Esophagus (tissue), 2 donors: ENCODE measurements around the gene PHOX2A. TPM values are rescaled to one million over a fixed set of nuclear protein-coding genes. Genes with fewer than 3 reads are reported as not detected.
"Not testable (repeated sequence)": the region's sequence is repeated elsewhere in the genome, so short reads cannot be mapped to it uniquely, and the experiment has no call there.

ENCODE experiments used
- H3K27ac ChIP-seq, 2 donors: one replicate each; pipeline ENCODE4 v1.5.1; 2013; ENCODE audit warnings: low read depth in 2 of 2, mild to moderate bottlenecking in 2 of 2, inconsistent platforms in 1 of 2, low read length in 1 of 2, moderate library complexity in 1 of 2
- H3K27me3 ChIP-seq, 2 donors: one replicate each; pipeline ENCODE4 v1.6.1; 2013; ENCODE audit warnings: low read length in 2 of 2, control low read depth in 1 of 2, mild to moderate bottlenecking in 1 of 2; ENCODE audit not compliant: insufficient read depth in 2 of 2, control insufficient read depth in 1 of 2
- H3K36me3 ChIP-seq, 2 donors: one replicate each; pipeline ENCODE4 v1.6.1; 2013; ENCODE audit warnings: low read length in 1 of 2; ENCODE audit not compliant: control insufficient read depth in 2 of 2, insufficient read depth in 2 of 2
- H3K4me1 ChIP-seq, 2 donors: one replicate each; pipeline ENCODE4 v1.6.1; 2013; ENCODE audit warnings: low read length in 1 of 2; ENCODE audit not compliant: control insufficient read depth in 2 of 2, insufficient read depth in 2 of 2
- H3K4me3 ChIP-seq, 2 donors: one replicate each; pipeline ENCODE4 v1.5.1; 2013; ENCODE audit warnings: low read length in 2 of 2, mild to moderate bottlenecking in 2 of 2, low read depth in 1 of 2, moderate library complexity in 1 of 2
- H3K9me3 ChIP-seq, 2 donors: one replicate each; pipeline ENCODE4 v1.6.1; 2013; ENCODE audit warnings: mild to moderate bottlenecking in 2 of 2, low read depth in 1 of 2, low read length in 1 of 2, moderate library complexity in 1 of 2; ENCODE audit not compliant: control insufficient read depth in 2 of 2, insufficient read depth in 1 of 2
- WGBS, 2 donors: extraction: QIAGEN DNeasy Blood & Tissue Kit; methylation state at CpG; one replicate each; pipeline ENCODE4 v1.1.7; 2013; 5-methylcytosine and 5-hydroxymethylcytosine counted together
- polyA plus RNA-seq, 2 donors: library from polyadenylated mRNA; stranded (reverse); fragments of 200-250 nt; gene quantifications; one replicate each; pipeline ENCODE4 v1.2.3, GENCODE V29; 2013
- donor health status: healthy with polysubstance abuse.
- donor health status: Bipolar disorder and iron deficiency.

PHOX2A gene
- polyA plus RNA-seq: not detected

- Histone ChIP-seq H3K4me1 (peaks cover 3 to 12% of the 10 kb centered on the region in 2 donors), H3K4me3 (peak within 1 kb of the TSS in 1 of 2 donors; percentile 5), H3K36me3 (no peaks in the 10 kb centered on the region), H3K27ac (no peak within 1 kb of the TSS), H3K27me3 (peaks cover 0 to 17% of the 10 kb centered on the region in 2 donors), H3K9me3 (no peaks in the 10 kb centered on the region)
- WGBS, 2 donors: 3 to 6% methylated on average over 30 to 37 of the region's 37 CpGs
Observed at GRCh38 chr11:72244060-72244360, at the start of gene PHOX2A. TSS of gene PHOX2A (minus strand) at chr11:72244176. CDS start at chr11:72244004, 172 bp downstream.

- WGBS, 2 donors: 96 to 98% methylated on average over 14 of the region's 14 CpGs
- Histone ChIP-seq H3K27me3 (no peaks in the 10 kb centered on the region), H3K4me3 (no peak overlapping the region), H3K36me3 (peaks cover 14 to 32% of the 10 kb centered on the region in 2 donors), H3K9me3 (no peaks in the 10 kb centered on the region), H3K4me1 (no peaks in the 10 kb centered on the region), H3K27ac (no peak overlapping the region)
Observed at GRCh38 chr11:72293391-72293790, 49.4 kb upstream of the PHOX2A start.

GRCh38 chr11:72292106-72292785 is 48.3 kb upstream of the PHOX2A start:
- no peaks in the 10 kb centered on the region for H3K9me3 ChIP-seq
- H3K27ac ChIP-seq: no peak overlapping the region
- H3K36me3 ChIP-seq: peaks cover 12 to 25% of the 10 kb centered on the region in 2 donors
- no peaks in the 10 kb centered on the region for H3K4me1 ChIP-seq
- no peak overlapping the region for H3K4me3 ChIP-seq
- 77 to 79% methylated on average over 8 of the region's 8 CpGs for WGBS, 2 donors
- H3K27me3 ChIP-seq: no peaks in the 10 kb centered on the region

GRCh38 chr11:72290741-72291140 is 46.8 kb upstream of the PHOX2A start:
- 68 to 72% methylated on average over 6 of the region's 6 CpGs for WGBS, 2 donors

GRCh38 chr11:72287293-72287692 is 43.3 kb upstream of the PHOX2A start:
- 83 to 85% methylated on average over 2 of the region's 2 CpGs for WGBS, 2 donors
- Histone ChIP-seq H3K27me3 (no peaks in the 10 kb centered on the region), H3K27ac (no peak overlapping the region), H3K4me3 (no peak overlapping the region), H3K9me3 (no peaks in the 10 kb centered on the region), H3K36me3 (no peaks in the 10 kb centered on the region), H3K4me1 (no peaks in the 10 kb centered on the region)

More at GRCh38 chr11:72290741-72291140, 46.8 kb upstream of the PHOX2A start:
- H3K9me3 ChIP-seq, H3K4me1 ChIP-seq, H3K27ac ChIP-seq, H3K27me3 ChIP-seq, H3K4me3 ChIP-seq: not testable (repeated sequence)
- H3K36me3 ChIP-seq: peaks cover 9 to 19% of the 10 kb centered on the region in 2 donors

GRCh38 chr11:72283947-72284346 is 40.0 kb upstream of the PHOX2A start:
- Histone ChIP-seq H3K4me1 (no peaks in the 10 kb centered on the region), H3K27ac (no peak overlapping the region), H3K36me3 (no peaks in the 10 kb centered on the region), H3K4me3 (no peak overlapping the region), H3K9me3 (no peaks in the 10 kb centered on the region), H3K27me3 (no peaks in the 10 kb centered on the region)
- 61 to 63% methylated on average over 2 of the region's 2 CpGs for WGBS, 2 donors

GRCh38 chr11:72280726-72281315 is 36.8 kb upstream of the PHOX2A start:
- WGBS, 2 donors: 93 to 96% methylated on average over 24 of the region's 24 CpGs
- no peaks in the 10 kb centered on the region for H3K36me3 ChIP-seq
- no peaks in the 10 kb centered on the region for H3K27me3 ChIP-seq
- no peak overlapping the region for H3K27ac ChIP-seq
- H3K4me3 ChIP-seq: no peak overlapping the region
- no peaks in the 10 kb centered on the region for H3K9me3 ChIP-seq
- H3K4me1 ChIP-seq: no peaks in the 10 kb centered on the region

GRCh38 chr11:72280037-72280436 is 36.1 kb upstream of the PHOX2A start:
- no peak overlapping the region for H3K4me3 ChIP-seq
- 89 to 91% methylated on average over 12 of the region's 12 CpGs for WGBS, 2 donors

GRCh38 chr11:72278905-72279304 is 34.9 kb upstream of the PHOX2A start:
- H3K27ac ChIP-seq: no peak overlapping the region
- no peaks in the 10 kb centered on the region for H3K36me3 ChIP-seq
- H3K27me3 ChIP-seq: no peaks in the 10 kb centered on the region
- H3K4me3 ChIP-seq: no peak overlapping the region
- no peaks in the 10 kb centered on the region for H3K9me3 ChIP-seq
- H3K4me1 ChIP-seq: no peaks in the 10 kb centered on the region

More at GRCh38 chr11:72280037-72280436, 36.1 kb upstream of the PHOX2A start:
- Histone ChIP-seq H3K27me3 (no peaks in the 10 kb centered on the region), H3K9me3 (no peaks in the 10 kb centered on the region), H3K27ac (no peak overlapping the region), H3K4me1 (no peaks in the 10 kb centered on the region), H3K36me3 (no peaks in the 10 kb centered on the region)

GRCh38 chr11:72274435-72274834 is 30.5 kb upstream of the PHOX2A start:
- no peaks in the 10 kb centered on the region for H3K9me3 ChIP-seq
- no peaks in the 10 kb centered on the region for H3K36me3 ChIP-seq
- whole genome bisulfite sequencing, 2 donors: 83 to 85% methylated on average over 6 of the region's 6 CpGs
- no peaks in the 10 kb centered on the region for H3K4me1 ChIP-seq
- no peak overlapping the region for H3K27ac ChIP-seq
- H3K27me3 ChIP-seq: no peaks in the 10 kb centered on the region
- H3K4me3 ChIP-seq: no peak overlapping the region
